Gastrocnemius medialis (tissue), 4 donors: ENCODE measurements around the gene MMP24.

Source experiments
- CTCF ChIP-seq, 5 experiments: fragments of 450-650 bp in 3 of 5; fragments of 200-600 bp in 2 of 5; sonication (generic) in 2 of 5; IDR thresholded peaks in 4 of 5; conservative IDR thresholded peaks in 1 of 5; 1 replicate in 4 of 5; 2 replicates in 1 of 5; pipeline ENCODE4 v1.5.1; 2016 to 2019; ENCODE audit warnings: antibody characterized with exemption in 5 of 5, mild to moderate bottlenecking in 3 of 5, moderate library complexity in 3 of 5
- POLR2A ChIP-seq, 2 donors: fragments of 450-650 bp; IDR thresholded peaks; one replicate each; pipeline ENCODE4 v1.6.1; 2017; ENCODE audit warnings: antibody characterized with exemption in 2 of 2, mild to moderate bottlenecking in 2 of 2, moderate library complexity in 2 of 2

DNA sequence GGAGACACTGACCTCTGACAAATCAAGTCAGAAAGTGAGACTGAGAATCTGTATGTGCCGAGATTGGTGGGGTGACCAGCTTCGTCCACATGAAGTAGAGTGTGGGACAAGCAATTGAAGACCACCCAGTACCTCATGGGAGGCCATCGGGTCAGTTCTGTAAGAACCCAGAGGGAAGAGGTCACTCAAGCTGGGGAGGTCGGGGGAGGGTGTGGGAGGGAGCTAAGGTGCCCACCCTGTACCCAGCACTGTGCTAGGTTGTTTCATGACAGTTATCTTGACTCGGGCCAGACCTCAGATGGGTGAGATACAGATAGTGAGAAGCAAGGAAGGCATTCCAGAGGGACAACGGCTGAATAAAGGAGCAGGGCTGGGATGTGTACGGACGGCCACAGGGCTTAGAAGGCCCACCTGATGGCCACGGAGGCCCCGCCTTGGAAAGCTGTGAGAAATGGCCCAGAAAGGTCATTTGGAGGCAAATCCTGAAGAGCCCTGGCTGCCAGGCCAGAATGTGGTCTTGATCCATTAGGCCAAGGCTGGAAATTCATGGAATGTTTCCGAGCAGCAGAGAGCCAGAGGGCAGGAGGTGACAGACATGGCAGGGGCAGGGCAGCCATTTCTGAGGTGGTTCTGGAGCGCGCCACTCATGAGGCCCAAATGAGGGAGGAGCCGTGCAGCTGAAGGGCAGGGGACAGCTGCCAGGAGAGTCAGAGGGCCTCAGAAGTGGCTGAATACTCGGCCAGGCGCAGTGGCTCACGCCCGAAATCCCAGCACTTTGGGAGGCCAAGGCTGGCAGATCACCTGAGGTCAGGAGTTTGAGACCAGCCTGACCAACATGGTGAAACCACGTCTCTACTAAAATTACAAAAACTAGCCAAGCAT lies 43.8 kb downstream of the MMP24 start:
- TF ChIP-seq POLR2A (IDR thresholded peaks at IDR 0.05) (no peak), CTCF (IDR thresholded peaks at IDR 0.05 in 4 of 5, conservative IDR thresholded peaks at IDR 0.05 in 1 of 5) (no peak)
